ENCODE measurements around the gene ABTB2.

- TF ChIP-seq, protein P1, sequence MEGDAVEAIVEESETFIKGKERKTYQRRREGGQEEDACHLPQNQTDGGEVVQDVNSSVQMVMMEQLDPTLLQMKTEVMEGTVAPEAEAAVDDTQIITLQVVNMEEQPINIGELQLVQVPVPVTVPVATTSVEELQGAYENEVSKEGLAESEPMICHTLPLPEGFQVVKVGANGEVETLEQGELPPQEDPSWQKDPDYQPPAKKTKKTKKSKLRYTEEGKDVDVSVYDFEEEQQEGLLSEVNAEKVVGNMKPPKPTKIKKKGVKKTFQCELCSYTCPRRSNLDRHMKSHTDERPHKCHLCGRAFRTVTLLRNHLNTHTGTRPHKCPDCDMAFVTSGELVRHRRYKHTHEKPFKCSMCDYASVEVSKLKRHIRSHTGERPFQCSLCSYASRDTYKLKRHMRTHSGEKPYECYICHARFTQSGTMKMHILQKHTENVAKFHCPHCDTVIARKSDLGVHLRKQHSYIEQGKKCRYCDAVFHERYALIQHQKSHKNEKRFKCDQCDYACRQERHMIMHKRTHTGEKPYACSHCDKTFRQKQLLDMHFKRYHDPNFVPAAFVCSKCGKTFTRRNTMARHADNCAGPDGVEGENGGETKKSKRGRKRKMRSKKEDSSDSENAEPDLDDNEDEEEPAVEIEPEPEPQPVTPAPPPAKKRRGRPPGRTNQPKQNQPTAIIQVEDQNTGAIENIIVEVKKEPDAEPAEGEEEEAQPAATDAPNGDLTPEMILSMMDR (IDR thresholded peaks at IDR 0.05), result no peak
- no peak for TF ChIP-seq POLR2A (IDR thresholded peaks at IDR 0.05)
These were observed 211.9 kb downstream of the ABTB2 start for GRCh38 chr11:34145847-34146381.

Measured in esophagus squamous epithelium (tissue), 4 donors.